ENCODE measurements around the gene CHD5. TPM values are rescaled to one million over a fixed set of nuclear protein-coding genes. Genes with fewer than 3 reads are reported as not detected.
"Not testable (repeated sequence)": the region's sequence is repeated elsewhere in the genome, so short reads cannot be mapped to it uniquely, and the experiment has no call there.

Gene CHD5
- total RNA-seq, 2 donors from 2014 or later, result 1.1 to 3.2 TPM

- Histone ChIP-seq H3K27ac (no peak overlapping the region), H3K27me3 (replicated peaks; ENCODE audit: insufficient read depth) (no peaks in the 10 kb centered on the region), H3K9me3 (no peaks in the 10 kb centered on the region), H3K36me3 (no peaks in the 10 kb centered on the region), H3K4me1 (ENCODE audit: control insufficient read depth in 1 of 2, low read depth in 2 of 2) (no peaks in the 10 kb centered on the region), H3K4me3 (no peak overlapping the region)
- TF ChIP-seq, protein P1, sequence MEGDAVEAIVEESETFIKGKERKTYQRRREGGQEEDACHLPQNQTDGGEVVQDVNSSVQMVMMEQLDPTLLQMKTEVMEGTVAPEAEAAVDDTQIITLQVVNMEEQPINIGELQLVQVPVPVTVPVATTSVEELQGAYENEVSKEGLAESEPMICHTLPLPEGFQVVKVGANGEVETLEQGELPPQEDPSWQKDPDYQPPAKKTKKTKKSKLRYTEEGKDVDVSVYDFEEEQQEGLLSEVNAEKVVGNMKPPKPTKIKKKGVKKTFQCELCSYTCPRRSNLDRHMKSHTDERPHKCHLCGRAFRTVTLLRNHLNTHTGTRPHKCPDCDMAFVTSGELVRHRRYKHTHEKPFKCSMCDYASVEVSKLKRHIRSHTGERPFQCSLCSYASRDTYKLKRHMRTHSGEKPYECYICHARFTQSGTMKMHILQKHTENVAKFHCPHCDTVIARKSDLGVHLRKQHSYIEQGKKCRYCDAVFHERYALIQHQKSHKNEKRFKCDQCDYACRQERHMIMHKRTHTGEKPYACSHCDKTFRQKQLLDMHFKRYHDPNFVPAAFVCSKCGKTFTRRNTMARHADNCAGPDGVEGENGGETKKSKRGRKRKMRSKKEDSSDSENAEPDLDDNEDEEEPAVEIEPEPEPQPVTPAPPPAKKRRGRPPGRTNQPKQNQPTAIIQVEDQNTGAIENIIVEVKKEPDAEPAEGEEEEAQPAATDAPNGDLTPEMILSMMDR (IDR thresholded peaks at IDR 0.05), result no peak
- DNase-seq (ENCODE audit: low spot score), result no peak
- ATAC-seq (ENCODE audit: insufficient number of reproducible peaks, low FRiP score, low read depth), result no peak
These were observed 112.0 kb downstream of the CHD5 start for GRCh38 chr1:6068073-6068472.

- no peaks in the 10 kb centered on the region for H3K36me3 ChIP-seq
- H3K9me3 ChIP-seq, result no peaks in the 10 kb centered on the region
- TF ChIP-seq, protein P1 (IDR thresholded peaks at IDR 0.05), result no peak
- no peak for ATAC-seq (ENCODE audit: insufficient number of reproducible peaks, low FRiP score, low read depth)
- no peak overlapping the region for H3K27ac ChIP-seq
- H3K4me3 ChIP-seq, result no peak overlapping the region
- no peaks in the 10 kb centered on the region for H3K27me3 ChIP-seq (replicated peaks; ENCODE audit: insufficient read depth)
- no peak for DNase-seq (ENCODE audit: low spot score)
- no peaks in the 10 kb centered on the region for H3K4me1 ChIP-seq (ENCODE audit: control insufficient read depth in 1 of 2, low read depth in 2 of 2)
These were observed 113.4 kb downstream of the CHD5 start for GRCh38 chr1:6066680-6067079.

DNA sequence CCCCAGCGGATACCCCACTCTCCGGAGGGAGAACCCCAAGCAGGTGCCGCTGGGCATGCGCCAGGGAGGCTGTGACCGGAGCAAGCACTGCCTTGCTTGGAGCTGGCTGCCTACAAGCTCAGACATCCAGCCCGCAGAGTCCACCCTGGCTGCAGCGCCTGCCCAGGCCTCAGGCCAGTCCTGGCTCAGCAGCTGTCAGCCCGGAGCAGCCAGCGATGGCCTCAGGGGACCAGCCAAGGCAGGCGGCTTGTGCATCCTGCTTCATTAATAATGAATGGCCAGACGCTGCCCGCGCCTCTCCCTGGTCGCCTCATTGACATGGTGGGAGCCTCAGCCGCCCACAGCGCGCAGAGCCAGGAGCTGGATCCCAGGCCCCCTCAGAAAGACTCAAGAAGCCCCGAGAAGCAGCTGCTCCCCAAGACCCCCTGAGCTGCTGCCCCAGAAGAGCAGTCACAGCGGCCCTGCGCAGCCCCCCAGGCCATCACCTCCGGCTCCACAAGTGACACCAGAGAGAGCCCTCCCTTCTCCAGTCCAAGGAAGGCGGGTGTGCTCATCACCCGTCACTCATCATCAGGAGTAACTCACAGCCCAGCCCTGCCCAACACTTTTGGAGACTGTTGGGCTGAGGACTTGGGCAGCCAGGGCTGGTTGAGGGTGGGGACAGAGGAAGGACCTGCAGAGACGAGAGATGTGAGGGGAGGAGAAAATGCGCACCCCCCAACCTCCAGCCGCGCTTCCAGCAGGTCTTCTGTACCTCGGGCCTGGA lies 114.8 kb downstream of the CHD5 start:
- ATAC-seq (ENCODE audit: insufficient number of reproducible peaks, low FRiP score, low read depth), result no peak
- H3K4me1 ChIP-seq (ENCODE audit: control insufficient read depth in 1 of 2, low read depth in 2 of 2), result no peaks in the 10 kb centered on the region
- TF ChIP-seq, protein P1 (IDR thresholded peaks at IDR 0.05), result no peak

DNA sequence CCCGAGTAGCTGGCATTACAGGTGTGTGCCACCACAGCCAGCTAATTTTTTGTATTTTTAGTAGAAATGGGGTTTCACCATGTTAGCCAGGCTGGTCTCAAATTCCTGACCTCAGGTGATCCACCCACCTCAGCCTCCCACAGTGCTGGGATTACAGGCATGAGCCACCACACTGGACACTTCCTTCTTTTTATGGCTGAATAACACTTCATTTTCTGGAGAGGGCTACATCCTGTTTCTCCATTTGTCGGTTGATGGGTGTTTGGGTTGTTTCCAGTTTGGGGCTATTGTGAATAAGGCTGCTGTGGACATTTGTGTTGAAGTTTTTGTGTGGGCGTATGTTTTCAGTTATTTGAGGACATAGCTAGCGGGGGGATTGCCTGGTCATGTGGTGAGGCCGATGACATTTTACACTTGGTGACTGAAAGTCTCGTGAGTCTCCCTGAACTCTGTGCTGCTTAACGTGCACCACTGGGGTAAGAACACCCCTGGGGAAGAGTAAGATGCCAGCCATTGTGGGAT lies 116.5 kb downstream of the CHD5 start:
- not testable (repeated sequence) for H3K4me3 ChIP-seq; DNase-seq (ENCODE audit: low spot score); H3K36me3 ChIP-seq; H3K27ac ChIP-seq; H3K9me3 ChIP-seq; H3K27me3 ChIP-seq (replicated peaks; ENCODE audit: insufficient read depth); H3K4me1 ChIP-seq (ENCODE audit: control insufficient read depth in 1 of 2, low read depth in 2 of 2); ATAC-seq (ENCODE audit: insufficient number of reproducible peaks, low FRiP score, low read depth)

More for the DNA sequence above, 114.8 kb downstream of the CHD5 start:
- no peak for DNase-seq (ENCODE audit: low spot score)
- Histone ChIP-seq H3K27me3 (replicated peaks; ENCODE audit: insufficient read depth) (no peaks in the 10 kb centered on the region), H3K9me3 (no peaks in the 10 kb centered on the region), H3K4me3 (no peak overlapping the region), H3K27ac (no peak overlapping the region), H3K36me3 (no peaks in the 10 kb centered on the region)

- Histone ChIP-seq H3K27me3 (replicated peaks; ENCODE audit: insufficient read depth) (no peaks in the 10 kb centered on the region), H3K36me3 (no peaks in the 10 kb centered on the region), H3K9me3 (no peaks in the 10 kb centered on the region), H3K4me3 (no peak overlapping the region), H3K27ac (no peak overlapping the region), H3K4me1 (ENCODE audit: control insufficient read depth in 1 of 2, low read depth in 2 of 2) (peaks cover 0 to 4% of the 10 kb centered on the region in 2 donors)
- DNase-seq (ENCODE audit: low spot score), result no peak
- TF ChIP-seq, protein P1 (IDR thresholded peaks at IDR 0.05), result no peak
- ATAC-seq (ENCODE audit: insufficient number of reproducible peaks, low FRiP score, low read depth), result no peak
These were observed 117.5 kb downstream of the CHD5 start for GRCh38 chr1:6062670-6063069.

Measured in thoracic aorta (tissue), 2 donors.